Stimulated activated CD8-positive, alpha-beta memory T cell treated with anti-CD3 and anti-CD28 coated beads, Interleukin-15, amount 100 ng/mL, for 24 hours (primary cell): ENCODE data around the gene IRGQ.
"Not testable (repeated sequence)": the region's sequence is repeated elsewhere in the genome, so short reads cannot be mapped to it uniquely, and the experiment has no call there.

Source experiments
- DNase-seq: peaks from one replicate; pipeline ENCODE4 v3.0.0-alpha.2; 2020; ENCODE audit warnings: low read depth

The IRGQ gene

DNA sequence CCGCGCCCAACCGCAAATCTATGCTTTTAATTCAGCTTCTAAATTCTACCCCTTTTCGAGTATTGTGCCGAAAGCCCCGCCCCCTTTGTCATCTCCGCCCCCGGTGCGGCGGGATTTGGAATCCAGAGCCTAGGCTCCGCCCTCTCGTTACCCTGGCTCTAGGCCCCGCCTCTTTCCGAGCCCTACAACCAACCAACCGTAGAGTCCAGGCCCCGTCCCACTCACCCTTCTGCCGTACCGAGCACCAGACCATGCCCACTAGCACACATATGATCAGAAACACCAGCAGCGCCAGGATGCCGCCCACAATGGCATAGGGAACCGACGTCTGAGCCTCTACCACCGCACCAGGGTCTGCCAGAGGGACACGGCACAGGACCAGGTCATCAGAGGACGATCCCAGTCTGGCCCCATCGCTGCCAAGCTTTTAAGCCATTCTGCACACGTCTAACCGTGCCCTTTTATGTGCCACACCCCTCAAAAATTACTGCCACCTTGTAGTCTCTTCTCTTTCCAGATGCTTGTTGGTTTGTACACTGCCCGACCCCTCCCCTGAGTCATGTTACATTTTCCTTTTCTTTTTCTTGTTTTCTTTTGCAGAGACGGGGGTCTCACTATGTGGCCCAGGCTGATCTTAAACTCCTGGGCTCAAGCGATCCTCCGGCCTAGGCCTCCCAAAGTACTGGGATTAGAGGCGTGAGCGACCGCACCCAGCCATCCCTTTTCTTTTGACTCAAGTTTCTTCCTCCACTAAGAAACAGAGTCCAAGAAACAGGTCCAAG is 28.1 kb upstream of the IRGQ start:
- no peak for DNase-seq

- DNase-seq: no peak
These were observed 27.0 kb upstream of the IRGQ start for GRCh38 chr19:43622956-43623355.

DNA sequence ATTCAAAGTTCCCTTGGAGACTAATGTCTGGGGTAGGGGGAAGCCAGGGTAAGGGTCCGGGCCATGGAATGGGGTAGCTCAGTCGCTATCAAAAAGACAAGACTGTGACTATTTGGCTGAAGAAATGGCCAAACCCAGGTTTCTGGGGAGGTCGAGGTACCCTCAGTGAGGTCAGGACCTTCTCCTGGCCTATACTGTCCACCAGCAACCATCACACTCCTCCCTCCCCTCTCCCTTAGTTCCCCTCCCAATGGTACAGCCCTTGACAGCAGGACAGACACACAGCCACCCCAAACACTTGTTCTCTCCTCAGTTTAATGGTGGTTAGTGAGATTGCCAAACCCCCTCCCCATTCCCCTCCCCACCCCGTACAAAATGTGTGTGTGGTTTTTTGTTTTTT is 26.1 kb upstream of the IRGQ start:
- DNase-seq: no peak

- peak; percentile 72 for DNase-seq
These were observed 24.4 kb upstream of the IRGQ start for GRCh38 chr19:43620061-43621001.

DNA sequence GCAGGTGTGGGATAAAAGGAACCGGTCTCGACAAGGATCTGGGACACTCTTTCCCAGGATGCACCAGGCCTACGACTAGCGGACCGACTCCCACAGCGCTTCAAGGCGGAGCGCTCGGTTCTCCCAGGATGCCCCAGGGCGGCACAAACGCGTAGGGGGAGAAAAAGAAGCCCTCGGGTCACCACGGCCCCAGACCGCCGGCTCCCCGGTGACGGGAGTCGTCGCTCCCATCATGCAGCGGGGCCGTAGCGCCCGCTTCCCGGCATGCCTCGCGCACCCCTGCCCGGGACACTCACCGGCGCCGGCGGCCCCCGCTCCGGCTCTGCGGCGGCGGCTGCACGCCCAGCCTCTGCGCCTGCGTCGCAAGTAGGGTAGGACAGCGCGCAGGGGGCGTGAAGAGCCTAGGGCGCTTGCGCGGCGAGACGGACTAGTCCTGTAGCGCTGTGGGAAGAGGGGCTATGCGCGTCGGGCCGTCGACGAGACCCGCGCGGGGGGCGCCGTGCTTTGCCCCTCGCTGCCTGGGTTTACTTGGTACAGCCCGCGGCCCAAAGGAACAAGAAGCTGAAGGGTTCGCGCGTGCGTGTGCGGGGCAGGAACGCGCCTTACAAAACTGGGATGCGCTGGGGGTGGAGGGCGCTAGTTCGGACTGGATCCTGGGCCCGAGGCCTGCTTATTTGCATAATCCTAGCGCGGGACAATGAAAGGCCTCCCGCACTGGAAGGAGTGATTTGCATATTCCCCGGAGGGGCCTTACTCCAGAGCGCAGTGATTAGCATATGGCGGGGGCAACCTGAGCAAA is 23.5 kb upstream of the IRGQ start, which contains the start of gene ZNF428:
ZNF428 (minus strand) TSS at position 368 of the 799 bp plus-strand sequence. CDS start 5,325 bp downstream, outside the sequence.
- DNase-seq: peak; percentile 71

DNA sequence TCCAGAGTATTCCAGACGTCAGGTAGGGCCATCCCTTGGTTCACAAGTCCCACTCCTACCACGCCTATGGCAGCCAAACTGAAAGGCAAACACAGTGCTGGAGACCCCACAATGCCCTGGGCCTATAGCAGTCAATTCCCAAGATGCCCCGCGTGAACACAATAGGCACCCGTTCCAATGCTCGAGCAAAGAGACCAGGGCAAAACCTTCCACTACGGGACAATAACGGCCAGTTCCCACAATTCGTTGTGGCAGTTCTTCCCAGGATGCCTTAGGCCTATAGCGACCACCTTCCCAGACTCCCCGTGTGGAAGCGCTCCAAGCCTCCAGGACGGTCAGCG is 23.0 kb upstream of the IRGQ start:
- DNase-seq: no peak

DNA sequence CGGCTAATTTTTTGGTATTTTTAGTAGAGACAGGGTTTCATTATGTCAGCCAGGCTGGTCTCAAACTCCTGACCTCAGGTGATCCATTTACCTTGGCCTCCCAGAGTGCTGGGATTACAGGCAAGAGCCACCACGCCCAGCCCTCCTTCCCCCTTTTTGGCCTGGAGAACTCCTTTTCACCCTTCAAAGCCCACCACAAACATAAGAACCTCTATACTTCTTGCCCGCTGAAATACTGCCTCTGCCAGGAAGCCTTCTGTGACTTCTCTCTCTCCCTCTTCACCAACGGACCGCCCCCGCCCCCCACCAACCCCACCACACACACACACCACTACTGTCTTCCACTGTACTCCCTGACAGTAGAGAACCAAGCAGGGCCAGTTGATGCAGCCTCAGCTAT is 21.0 kb upstream of the IRGQ start:
- DNase-seq: no peak

DNA sequence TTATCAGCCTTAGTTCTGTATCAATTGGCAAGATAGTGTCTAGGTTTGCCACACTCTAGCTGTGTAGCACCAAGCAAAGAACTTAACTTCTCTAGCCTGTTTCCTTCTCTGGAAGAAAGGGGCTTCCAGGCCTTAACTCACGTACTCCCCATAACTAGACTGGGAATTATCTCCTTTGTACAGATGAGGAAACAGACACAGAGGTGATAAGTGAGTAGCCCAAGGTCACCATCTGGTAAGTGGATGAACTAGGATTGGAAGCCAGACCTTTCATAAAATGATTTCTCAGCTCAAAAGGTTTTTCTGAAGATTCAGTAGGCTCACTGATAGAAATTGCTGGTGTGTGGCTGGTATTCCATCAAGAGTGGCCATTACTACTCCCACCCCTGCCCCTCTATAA is 20.4 kb upstream of the IRGQ start:
- DNase-seq: no peak

- no peak for DNase-seq
These were observed 16.4 kb upstream of the IRGQ start for GRCh38 chr19:43612374-43612773.

GRCh38 chr19:43611788-43612187 is 15.9 kb upstream of the IRGQ start, which contains the start of gene SRRM5:
Gene SRRM5 (plus strand): TSS chr19:43612088. CDS start chr19:43612122, 34 bp downstream.
- no peak for DNase-seq

- no peak for DNase-seq
These were observed 14.6 kb upstream of the IRGQ start for GRCh38 chr19:43610493-43610892.

- DNase-seq: no peak
These were observed 13.9 kb upstream of the IRGQ start for GRCh38 chr19:43609872-43610271.

- no peak for DNase-seq
These were observed 11.6 kb upstream of the IRGQ start for GRCh38 chr19:43607238-43608205.

GRCh38 chr19:43606569-43607229 is 10.8 kb upstream of the IRGQ start:
- DNase-seq: no peak

- no peak for DNase-seq
These were observed 10.1 kb upstream of the IRGQ start for GRCh38 chr19:43605875-43606568.

- DNase-seq: not testable (repeated sequence)
These were observed 4.4 kb upstream of the IRGQ start for GRCh38 chr19:43600326-43600725.

DNA sequence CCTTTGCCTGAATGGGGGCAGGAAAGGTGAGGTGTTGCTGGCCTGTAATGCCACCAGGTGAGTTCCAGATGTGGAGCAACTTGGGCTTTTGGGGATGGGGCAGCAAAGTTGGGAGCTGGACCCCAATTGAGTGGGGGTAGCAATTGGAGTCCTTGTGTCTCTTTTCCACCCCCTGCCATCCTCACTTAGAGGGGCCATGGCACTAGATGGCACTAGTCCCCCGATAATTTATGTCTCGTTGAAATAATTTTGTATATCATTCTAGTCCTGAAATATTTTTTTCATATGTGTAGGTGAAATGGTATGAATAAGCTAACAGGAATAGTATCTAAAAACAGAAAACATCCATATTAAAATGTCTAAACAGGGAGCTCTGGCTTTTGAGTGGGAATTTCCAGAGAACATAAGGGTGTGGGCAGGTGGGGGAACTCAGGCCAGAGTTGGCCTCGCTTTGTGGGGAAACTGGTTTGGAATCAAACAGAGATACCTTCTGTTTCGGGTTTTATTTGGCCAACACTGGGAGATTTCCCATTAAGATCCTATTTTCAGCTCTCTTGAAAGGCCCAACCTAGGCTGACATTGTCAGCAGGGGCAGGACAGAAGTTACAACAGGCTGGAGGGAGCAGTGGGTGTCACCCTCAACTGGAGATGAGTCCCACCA is 3.8 kb upstream of the IRGQ start:
- no peak for DNase-seq

DNA sequence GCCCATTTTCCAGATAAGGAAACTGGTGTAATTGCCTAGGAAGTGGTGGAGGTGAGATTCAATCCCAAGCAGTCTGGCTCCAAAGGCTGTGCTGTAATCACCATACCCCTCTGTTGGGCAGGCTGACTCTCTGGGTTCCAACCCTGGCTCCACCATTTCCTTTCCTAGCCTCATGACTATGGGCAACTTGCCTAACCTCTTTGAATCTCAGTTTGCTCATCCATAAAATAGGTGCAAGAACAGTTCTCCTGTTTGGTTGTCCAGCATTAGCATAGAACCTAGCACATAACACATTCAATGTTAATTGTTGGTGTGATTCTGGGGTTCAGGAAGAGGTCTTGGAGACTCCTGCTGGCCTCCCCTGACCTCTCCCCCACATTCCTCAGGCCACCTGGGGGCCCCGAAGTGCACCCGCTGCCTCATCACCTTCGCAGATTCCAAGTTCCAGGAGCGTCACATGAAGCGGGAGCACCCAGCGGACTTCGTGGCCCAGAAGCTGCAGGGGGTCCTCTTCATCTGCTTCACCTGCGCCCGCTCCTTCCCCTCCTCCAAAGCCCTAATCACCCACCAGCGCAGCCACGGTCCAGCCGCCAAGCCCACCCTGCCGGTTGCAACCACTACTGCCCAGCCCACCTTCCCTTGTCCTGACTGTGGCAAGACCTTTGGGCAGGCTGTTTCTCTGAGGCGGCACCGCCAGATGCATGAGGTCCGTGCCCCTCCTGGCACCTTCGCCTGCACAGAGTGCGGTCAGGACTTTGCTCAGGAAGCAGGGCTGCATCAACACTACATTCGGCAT is 2.7 kb upstream of the IRGQ start:
- DNase-seq: no peak
